Measurements from ENCODE around the gene TYRO3.
"Not testable (repeated sequence)": the region's sequence is repeated elsewhere in the genome, so short reads cannot be mapped to it uniquely, and the experiment has no call there.

Gene TYRO3

GRCh38 chr15:41574158-41574557 lies 15.1 kb downstream of the TYRO3 start:
- Mint-ChIP-seq H3K4me1 (no peaks in the 10 kb centered on the region), H3K36me3 (ENCODE audit: low read depth) (no peaks in the 10 kb centered on the region), H3K4me3 (no peak overlapping the region), H3K27me3 (no peaks in the 10 kb centered on the region), H3K27ac (no peak overlapping the region), H3K9me3 (no peaks in the 10 kb centered on the region)
- ATAC-seq (no peak), DNase-seq (no peak)

GRCh38 chr15:41575282-41575681 lies 16.3 kb downstream of the TYRO3 start:
- Mint-ChIP-seq H3K4me1 (no peaks in the 10 kb centered on the region), H3K27me3 (no peaks in the 10 kb centered on the region), H3K9me3 (no peaks in the 10 kb centered on the region), H3K36me3 (ENCODE audit: low read depth) (no peaks in the 10 kb centered on the region), H3K27ac (no peak overlapping the region), H3K4me3 (no peak overlapping the region)
- ATAC-seq (no peak), DNase-seq (no peak)

- peaks cover 15% of the 10 kb centered on the region for H3K27me3 Mint-ChIP-seq
- no peaks in the 10 kb centered on the region for H3K9me3 Mint-ChIP-seq
- H3K4me1 Mint-ChIP-seq, result no peaks in the 10 kb centered on the region
- no peak for ATAC-seq
- DNase-seq, result no peak
- H3K4me3 Mint-ChIP-seq, result no peak overlapping the region
- no peaks in the 10 kb centered on the region for H3K36me3 Mint-ChIP-seq (ENCODE audit: low read depth)
- no peak overlapping the region for H3K27ac Mint-ChIP-seq
Observed at GRCh38 chr15:41577863-41578735, 19.1 kb downstream of the TYRO3 start.

GRCh38 chr15:41578736-41579383 lies 19.8 kb downstream of the TYRO3 start:
- no peak for DNase-seq
- H3K9me3 Mint-ChIP-seq, result no peaks in the 10 kb centered on the region
- no peaks in the 10 kb centered on the region for H3K36me3 Mint-ChIP-seq (ENCODE audit: low read depth)
- peaks cover 22% of the 10 kb centered on the region for H3K27me3 Mint-ChIP-seq
- ATAC-seq, result no peak
- no peak overlapping the region for H3K4me3 Mint-ChIP-seq
- no peaks in the 10 kb centered on the region for H3K4me1 Mint-ChIP-seq
- H3K27ac Mint-ChIP-seq, result no peak overlapping the region

- no peak overlapping the region for H3K27ac Mint-ChIP-seq
- no peak overlapping the region for H3K4me3 Mint-ChIP-seq
- DNase-seq (no peak), ATAC-seq (no peak)
- H3K36me3 Mint-ChIP-seq (ENCODE audit: low read depth), result no peaks in the 10 kb centered on the region
- no peaks in the 10 kb centered on the region for H3K9me3 Mint-ChIP-seq
- peaks cover 6% of the 10 kb centered on the region for H3K4me1 Mint-ChIP-seq
- H3K27me3 Mint-ChIP-seq, result peaks cover 33% of the 10 kb centered on the region
Observed at GRCh38 chr15:41581110-41581509, 22.1 kb downstream of the TYRO3 start.

- Mint-ChIP-seq H3K9me3 (no peaks in the 10 kb centered on the region), H3K4me3 (no peak overlapping the region), H3K27me3 (peaks cover 43% of the 10 kb centered on the region), H3K27ac (no peak overlapping the region), H3K36me3 (ENCODE audit: low read depth) (no peaks in the 10 kb centered on the region), H3K4me1 (peaks cover 6% of the 10 kb centered on the region)
- DNase-seq (no peak), ATAC-seq (no peak)
Observed at GRCh38 chr15:41583795-41584194, 24.8 kb downstream of the TYRO3 start.

GRCh38 chr15:41584636-41585126 lies 25.7 kb downstream of the TYRO3 start:
- ATAC-seq (no peak), DNase-seq (no peak)
- H3K27me3 Mint-ChIP-seq, result peaks cover 43% of the 10 kb centered on the region
- no peak overlapping the region for H3K27ac Mint-ChIP-seq
- no peaks in the 10 kb centered on the region for H3K9me3 Mint-ChIP-seq
- H3K4me3 Mint-ChIP-seq, result peak overlapping the region; percentile 48
- H3K4me1 Mint-ChIP-seq, result peaks cover 6% of the 10 kb centered on the region
- no peaks in the 10 kb centered on the region for H3K36me3 Mint-ChIP-seq (ENCODE audit: low read depth)

GRCh38 chr15:41585127-41586047 lies 26.4 kb downstream of the TYRO3 start:
- H3K9me3 Mint-ChIP-seq, result no peaks in the 10 kb centered on the region
- no peak overlapping the region for H3K27ac Mint-ChIP-seq
- peaks cover 6% of the 10 kb centered on the region for H3K4me1 Mint-ChIP-seq
- ATAC-seq, result peak; percentile 70
- no peaks in the 10 kb centered on the region for H3K36me3 Mint-ChIP-seq (ENCODE audit: low read depth)
- H3K27me3 Mint-ChIP-seq, result peaks cover 43% of the 10 kb centered on the region
- peak overlapping the region; percentile 59 for H3K4me3 Mint-ChIP-seq
- DNase-seq, result peak; percentile 50

- not testable (repeated sequence) for ATAC-seq; DNase-seq; H3K9me3 Mint-ChIP-seq; H3K36me3 Mint-ChIP-seq (ENCODE audit: low read depth); H3K27ac Mint-ChIP-seq; H3K4me3 Mint-ChIP-seq; H3K4me1 Mint-ChIP-seq
- peaks cover 37% of the 10 kb centered on the region for H3K27me3 Mint-ChIP-seq
Observed at GRCh38 chr15:41586531-41587282, 27.7 kb downstream of the TYRO3 start.

GRCh38 chr15:41589018-41589417 lies 30.0 kb downstream of the TYRO3 start:
- not testable (repeated sequence) for ATAC-seq; DNase-seq; H3K9me3 Mint-ChIP-seq; H3K4me3 Mint-ChIP-seq; H3K27ac Mint-ChIP-seq; H3K4me1 Mint-ChIP-seq; H3K36me3 Mint-ChIP-seq (ENCODE audit: low read depth)
- H3K27me3 Mint-ChIP-seq, result peaks cover 25% of the 10 kb centered on the region

GRCh38 chr15:41589571-41589970 lies 30.6 kb downstream of the TYRO3 start:
- DNase-seq; H3K4me3 Mint-ChIP-seq; H3K4me1 Mint-ChIP-seq; H3K27ac Mint-ChIP-seq; ATAC-seq; H3K9me3 Mint-ChIP-seq; H3K36me3 Mint-ChIP-seq (ENCODE audit: low read depth): not testable (repeated sequence)
- H3K27me3 Mint-ChIP-seq, result peaks cover 23% of the 10 kb centered on the region

- not testable (repeated sequence) for H3K4me1 Mint-ChIP-seq; DNase-seq; H3K9me3 Mint-ChIP-seq; H3K27ac Mint-ChIP-seq; H3K4me3 Mint-ChIP-seq; ATAC-seq; H3K36me3 Mint-ChIP-seq (ENCODE audit: low read depth)
- peaks cover 16% of the 10 kb centered on the region for H3K27me3 Mint-ChIP-seq
Observed at GRCh38 chr15:41591217-41591616, 32.2 kb downstream of the TYRO3 start.

- not testable (repeated sequence) for DNase-seq; H3K36me3 Mint-ChIP-seq (ENCODE audit: low read depth); H3K27me3 Mint-ChIP-seq; H3K9me3 Mint-ChIP-seq; H3K4me3 Mint-ChIP-seq; ATAC-seq; H3K27ac Mint-ChIP-seq; H3K4me1 Mint-ChIP-seq
Observed at GRCh38 chr15:41592718-41593117, 33.7 kb downstream of the TYRO3 start.
